Mononuclear cell (primary cell): ENCODE results near the gene ELOVL3. TPM values are rescaled to one million over a fixed set of nuclear protein-coding genes. Genes with fewer than 3 reads are reported as not detected.

Source experiments
- H3K27me3 ChIP-seq: 2 replicates; pipeline ENCODE4 v1.6.0; 2011; ENCODE audit warnings: low read length, control low read depth; ENCODE audit not compliant: insufficient read depth
- H3K4me1 ChIP-seq: 2 replicates; pipeline ENCODE4 v1.5.1; 2011; ENCODE audit warnings: mild to moderate bottlenecking, low read length, control low read depth; ENCODE audit not compliant: insufficient read depth
- H3K4me3 ChIP-seq: 2 replicates; pipeline ENCODE4 v1.5.1; 2011; ENCODE audit warnings: mild to moderate bottlenecking, low read length, moderate library complexity
- H3K9me3 ChIP-seq: 2 replicates; pipeline ENCODE4 v1.5.1; 2011; ENCODE audit warnings: low read depth, mild to moderate bottlenecking, control low read depth, low read length
- total RNA-seq: library from RNA; depleted of rRNA; stranded (reverse); fragments of >200 nt; gene quantifications from one replicate; pipeline ENCODE4 v1.2.3, GENCODE V29; 2012

Gene ELOVL3
- total RNA-seq, 1 donor, result not detected

GRCh38 chr10:102261842-102262241, 35.7 kb downstream of the ELOVL3 start:
- no peaks in the 10 kb centered on the region for H3K9me3 ChIP-seq
- no peaks in the 10 kb centered on the region for H3K27me3 ChIP-seq
- H3K4me3 ChIP-seq, result no peak overlapping the region
- no peaks in the 10 kb centered on the region for H3K4me1 ChIP-seq

- H3K4me3 ChIP-seq, result no peak overlapping the region
- H3K27me3 ChIP-seq, result no peaks in the 10 kb centered on the region
- no peaks in the 10 kb centered on the region for H3K9me3 ChIP-seq
- no peaks in the 10 kb centered on the region for H3K4me1 ChIP-seq
Measured at GRCh38 chr10:102262744-102263370, 36.8 kb downstream of the ELOVL3 start.

GRCh38 chr10:102264371-102264770, 38.3 kb downstream of the ELOVL3 start:
- H3K27me3 ChIP-seq, result no peaks in the 10 kb centered on the region
- no peaks in the 10 kb centered on the region for H3K9me3 ChIP-seq
- peaks cover 10% of the 10 kb centered on the region for H3K4me1 ChIP-seq
- H3K4me3 ChIP-seq, result no peak overlapping the region

GRCh38 chr10:102266670-102267069, 40.6 kb downstream of the ELOVL3 start:
- Histone ChIP-seq H3K27me3 (no peaks in the 10 kb centered on the region), H3K4me3 (no peak overlapping the region), H3K4me1 (peaks cover 10% of the 10 kb centered on the region), H3K9me3 (no peaks in the 10 kb centered on the region)

GRCh38 chr10:102267748-102268147, 41.6 kb downstream of the ELOVL3 start:
- H3K9me3 ChIP-seq, result no peaks in the 10 kb centered on the region
- peaks cover 15% of the 10 kb centered on the region for H3K4me1 ChIP-seq
- no peaks in the 10 kb centered on the region for H3K27me3 ChIP-seq
- H3K4me3 ChIP-seq, result no peak overlapping the region

- H3K4me3 ChIP-seq, result no peak overlapping the region
- H3K27me3 ChIP-seq, result no peaks in the 10 kb centered on the region
- no peaks in the 10 kb centered on the region for H3K9me3 ChIP-seq
- H3K4me1 ChIP-seq, result peaks cover 15% of the 10 kb centered on the region
Measured at GRCh38 chr10:102268375-102268888, 42.3 kb downstream of the ELOVL3 start.

- Histone ChIP-seq H3K4me3 (no peak overlapping the region), H3K27me3 (no peaks in the 10 kb centered on the region), H3K4me1 (peaks cover 15% of the 10 kb centered on the region), H3K9me3 (no peaks in the 10 kb centered on the region)
Measured at GRCh38 chr10:102269017-102269416, 42.9 kb downstream of the ELOVL3 start.

- Histone ChIP-seq H3K4me3 (no peak overlapping the region), H3K27me3 (no peaks in the 10 kb centered on the region), H3K9me3 (no peaks in the 10 kb centered on the region), H3K4me1 (peaks cover 9% of the 10 kb centered on the region)
Measured at GRCh38 chr10:102274062-102274461, 48.0 kb downstream of the ELOVL3 start.

GRCh38 chr10:102275343-102275742, 49.2 kb downstream of the ELOVL3 start:
- no peaks in the 10 kb centered on the region for H3K27me3 ChIP-seq
- peaks cover 14% of the 10 kb centered on the region for H3K4me1 ChIP-seq
- no peaks in the 10 kb centered on the region for H3K9me3 ChIP-seq
- H3K4me3 ChIP-seq, result no peak overlapping the region

- Histone ChIP-seq H3K27me3 (no peaks in the 10 kb centered on the region), H3K9me3 (no peaks in the 10 kb centered on the region), H3K4me1 (peaks cover 16% of the 10 kb centered on the region), H3K4me3 (no peak overlapping the region)
Measured at GRCh38 chr10:102279104-102279503, 53.0 kb downstream of the ELOVL3 start.

Other genes starting within 250 kb of the ELOVL3 start
- 10.4 TPM for gene ARMH3, start 170.1 kb upstream of the ELOVL3 start, total RNA-seq
- gene HPS6, start 160.9 kb upstream of the ELOVL3 start, total RNA-seq, result 22.6 TPM
- gene LDB1, start 105.9 kb upstream of the ELOVL3 start, total RNA-seq, result 59.0 TPM
- 12.1 TPM for gene PPRC1, start 93.3 kb upstream of the ELOVL3 start, total RNA-seq
- gene NOLC1, start 73.9 kb upstream of the ELOVL3 start, total RNA-seq, result 19.8 TPM
- not detected for gene PITX3, start 15.2 kb downstream of the ELOVL3 start, total RNA-seq
- gene GBF1, start 19.2 kb downstream of the ELOVL3 start, total RNA-seq, result 16.7 TPM
- gene NFKB2, start 169.4 kb downstream of the ELOVL3 start, total RNA-seq, result 67.1 TPM
- gene PSD, start 192.5 kb downstream of the ELOVL3 start, total RNA-seq, result 4.1 TPM
- 4.7 TPM for gene FBXL15, start 194.5 kb downstream of the ELOVL3 start, total RNA-seq
- 16.0 TPM for gene CUEDC2, start 206.3 kb downstream of the ELOVL3 start, total RNA-seq
- 0.10 TPM for gene C10orf95, start 225.2 kb downstream of the ELOVL3 start, total RNA-seq